WTC11 (cell line): ENCODE results near the gene CRYBA2. TPM values are rescaled to one million over a fixed set of nuclear protein-coding genes. Genes with fewer than 3 reads are reported as not detected.

ENCODE experiments used
- CREM ChIP-seq: sonication (generic); formaldehyde crosslinking; IDR thresholded peaks from 2 replicates; pipeline ENCODE4 v1.8.1; 2022; ENCODE audit warnings: mild to moderate bottlenecking, missing genetic modification reagents, moderate library complexity
- ELF4 ChIP-seq: sonication (generic); formaldehyde crosslinking; IDR thresholded peaks from 2 replicates; pipeline ENCODE4 v1.8.1; 2022; ENCODE audit warnings: low read depth, mild to moderate bottlenecking, moderate library complexity, missing genetic modification reagents
- FOXP1 ChIP-seq: sonication (generic); formaldehyde crosslinking; IDR thresholded peaks from 2 replicates; pipeline ENCODE4 v1.8.0; 2022; ENCODE audit warnings: missing genetic modification reagents, mild to moderate bottlenecking, moderate library complexity, borderline replicate concordance
- SP1 ChIP-seq: sonication (generic); formaldehyde crosslinking; conservative IDR thresholded peaks from 2 replicates; pipeline ENCODE4 v1.8.1; 2022; ENCODE audit warnings: missing genetic modification reagents
- ZNF121 ChIP-seq: sonication (generic); formaldehyde crosslinking; IDR thresholded peaks from 2 replicates; pipeline ENCODE4 v1.8.0; 2023; ENCODE audit warnings: missing genetic modification reagents
- ZNF232 ChIP-seq: sonication (generic); formaldehyde crosslinking; IDR thresholded peaks from 2 replicates; pipeline ENCODE4 v1.8.0; 2022; ENCODE audit warnings: mild to moderate bottlenecking, missing genetic modification reagents
- ZNF396 ChIP-seq: fragments of 250-450 bp; sonication (Bioruptor Pico); IDR thresholded peaks from 2 replicates; pipeline ENCODE4 v1.8.0; 2021; ENCODE audit warnings: mild to moderate bottlenecking, moderate library complexity, borderline replicate concordance
- total RNA-seq: library from RNA; stranded (reverse); gene quantifications from 3 replicates; pipeline ENCODE4 v1.2.3, GENCODE V29; 2021
- TF ChIP-seq, protein P1 (sequence below): sonication (generic); formaldehyde crosslinking; IDR thresholded peaks from 2 replicates; pipeline ENCODE4 v1.8.1; 2022; ENCODE audit warnings: mild to moderate bottlenecking, moderate library complexity, missing genetic modification reagents
- TF ChIP-seq, protein P2 (sequence below): sonication (generic); formaldehyde crosslinking; IDR thresholded peaks from 2 replicates; pipeline ENCODE4 v1.8.0; 2022; ENCODE audit warnings: mild to moderate bottlenecking, missing genetic modification reagents
- TF ChIP-seq, protein P3 (sequence below): sonication (generic); formaldehyde crosslinking; IDR thresholded peaks from 2 replicates; pipeline ENCODE4 v1.8.0; 2022; ENCODE audit warnings: mild to moderate bottlenecking, missing genetic modification reagents
- TF ChIP-seq, protein P4 (sequence below): fragments of 250-450 bp; sonication (Bioruptor Pico); IDR thresholded peaks from 2 replicates; pipeline ENCODE4 v2.1.2; 2022; ENCODE audit warnings: mild to moderate bottlenecking, moderate library complexity
- TF ChIP-seq, protein P5 (sequence below): sonication (generic); formaldehyde crosslinking; conservative IDR thresholded peaks from 2 replicates; pipeline ENCODE4 v1.8.1; 2022; ENCODE audit warnings: mild to moderate bottlenecking, missing genetic modification reagents
- TF ChIP-seq, protein P6 (sequence below): sonication (generic); formaldehyde crosslinking; IDR thresholded peaks from 2 replicates; pipeline ENCODE4 v1.8.0; 2023; ENCODE audit warnings: mild to moderate bottlenecking, missing genetic modification reagents
- TF ChIP-seq, protein P7 (sequence below): fragments of 250-450 bp; sonication (Bioruptor Pico); IDR thresholded peaks from 2 replicates; pipeline ENCODE4 v1.9.0; 2021; ENCODE audit warnings: mild to moderate bottlenecking
- TF ChIP-seq, protein P8 (sequence below): sonication (generic); formaldehyde crosslinking; IDR thresholded peaks from 2 replicates; pipeline ENCODE4 v1.8.0; 2023; ENCODE audit warnings: missing genetic modification reagents, mild to moderate bottlenecking, borderline replicate concordance

Gene CRYBA2
- total RNA-seq, 1 experiment from 2014 or later: not detected

DNA sequence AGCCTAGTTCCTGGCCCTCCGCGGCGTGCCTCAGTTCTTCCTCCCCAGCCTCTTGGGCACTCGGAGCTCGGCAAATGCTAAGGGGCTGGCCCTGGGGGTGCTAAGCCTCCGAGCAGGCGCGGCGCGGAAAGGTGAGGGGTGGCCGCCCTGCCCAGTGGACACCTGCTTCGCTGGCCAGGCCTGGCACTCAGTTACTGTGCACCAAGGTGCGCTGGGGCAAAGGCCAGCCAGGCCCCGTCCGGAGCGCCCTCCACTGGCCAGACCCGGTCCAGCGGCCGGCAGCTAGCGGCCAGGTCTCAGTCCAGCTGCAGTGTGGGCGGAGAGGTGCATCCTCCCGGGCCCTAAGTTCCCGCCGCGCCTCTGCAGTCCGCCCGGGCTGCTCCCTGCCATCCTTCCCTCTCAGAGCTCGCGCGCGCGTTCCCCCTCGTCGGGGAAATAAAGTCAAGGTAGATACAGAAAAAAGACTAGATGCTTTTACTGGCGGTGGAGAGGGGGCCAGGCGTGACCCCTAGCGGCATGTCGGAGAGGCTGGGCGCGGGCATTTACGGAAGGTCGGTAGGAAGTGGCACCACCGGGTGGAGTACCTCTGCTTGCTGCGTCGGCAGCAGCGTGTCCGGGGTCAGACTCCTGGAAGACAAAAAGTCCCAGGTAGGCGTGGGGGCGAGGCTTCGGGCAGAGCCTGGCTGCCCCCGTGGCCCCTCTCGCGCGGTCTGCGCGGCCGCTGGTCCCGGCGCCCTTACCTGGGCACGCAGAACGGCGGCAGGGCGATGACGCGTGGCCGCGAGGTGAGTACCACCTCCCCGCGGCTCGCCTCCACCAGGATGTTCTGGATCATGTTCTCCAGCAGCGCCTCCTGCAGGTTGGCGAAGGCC lies 9.4 kb upstream of the CRYBA2 start (continued):
- TF ChIP-seq, protein P1, sequence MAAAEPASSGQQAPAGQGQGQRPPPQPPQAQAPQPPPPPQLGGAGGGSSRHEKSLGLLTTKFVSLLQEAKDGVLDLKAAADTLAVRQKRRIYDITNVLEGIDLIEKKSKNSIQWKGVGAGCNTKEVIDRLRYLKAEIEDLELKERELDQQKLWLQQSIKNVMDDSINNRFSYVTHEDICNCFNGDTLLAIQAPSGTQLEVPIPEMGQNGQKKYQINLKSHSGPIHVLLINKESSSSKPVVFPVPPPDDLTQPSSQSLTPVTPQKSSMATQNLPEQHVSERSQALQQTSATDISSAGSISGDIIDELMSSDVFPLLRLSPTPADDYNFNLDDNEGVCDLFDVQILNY (CRISPR knock-in tag): peak; percentile 48; the same call in 1 of the 2 replicates
- TF ChIP-seq SP1 (CRISPR knock-in tag) (no peak), FOXP1 (no peak), ZNF121 (CRISPR knock-in tag) (no peak), ELF4 (CRISPR knock-in tag) (no peak), ZNF232 (CRISPR knock-in tag) (0 out of 2 replicates have a peak, but pooled peaks have one; percentile 32), CREM (CRISPR knock-in tag) (no peak), ZNF396 (CRISPR knock-in tag) (no peak)
- TF ChIP-seq, protein P2, sequence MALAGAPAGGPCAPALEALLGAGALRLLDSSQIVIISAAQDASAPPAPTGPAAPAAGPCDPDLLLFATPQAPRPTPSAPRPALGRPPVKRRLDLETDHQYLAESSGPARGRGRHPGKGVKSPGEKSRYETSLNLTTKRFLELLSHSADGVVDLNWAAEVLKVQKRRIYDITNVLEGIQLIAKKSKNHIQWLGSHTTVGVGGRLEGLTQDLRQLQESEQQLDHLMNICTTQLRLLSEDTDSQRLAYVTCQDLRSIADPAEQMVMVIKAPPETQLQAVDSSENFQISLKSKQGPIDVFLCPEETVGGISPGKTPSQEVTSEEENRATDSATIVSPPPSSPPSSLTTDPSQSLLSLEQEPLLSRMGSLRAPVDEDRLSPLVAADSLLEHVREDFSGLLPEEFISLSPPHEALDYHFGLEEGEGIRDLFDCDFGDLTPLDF (CRISPR knock-in tag): 0 out of 2 replicates have a peak, but pooled peaks have one; percentile 23
- TF ChIP-seq, protein P3, sequence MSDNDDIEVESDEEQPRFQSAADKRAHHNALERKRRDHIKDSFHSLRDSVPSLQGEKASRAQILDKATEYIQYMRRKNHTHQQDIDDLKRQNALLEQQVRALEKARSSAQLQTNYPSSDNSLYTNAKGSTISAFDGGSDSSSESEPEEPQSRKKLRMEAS (CRISPR knock-in tag): no peak; the same call in none of the 2 replicates
- TF ChIP-seq, protein P4, sequence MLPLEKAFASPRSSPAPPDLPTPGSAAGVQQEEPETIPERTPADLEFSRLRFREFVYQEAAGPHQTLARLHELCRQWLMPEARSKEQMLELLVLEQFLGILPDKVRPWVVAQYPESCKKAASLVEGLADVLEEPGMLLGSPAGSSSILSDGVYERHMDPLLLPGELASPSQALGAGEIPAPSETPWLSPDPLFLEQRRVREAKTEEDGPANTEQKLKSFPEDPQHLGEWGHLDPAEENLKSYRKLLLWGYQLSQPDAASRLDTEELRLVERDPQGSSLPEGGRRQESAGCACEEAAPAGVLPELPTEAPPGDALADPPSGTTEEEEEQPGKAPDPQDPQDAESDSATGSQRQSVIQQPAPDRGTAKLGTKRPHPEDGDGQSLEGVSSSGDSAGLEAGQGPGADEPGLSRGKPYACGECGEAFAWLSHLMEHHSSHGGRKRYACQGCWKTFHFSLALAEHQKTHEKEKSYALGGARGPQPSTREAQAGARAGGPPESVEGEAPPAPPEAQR (CRISPR knock-in tag): no peak
- TF ChIP-seq, protein P5, sequence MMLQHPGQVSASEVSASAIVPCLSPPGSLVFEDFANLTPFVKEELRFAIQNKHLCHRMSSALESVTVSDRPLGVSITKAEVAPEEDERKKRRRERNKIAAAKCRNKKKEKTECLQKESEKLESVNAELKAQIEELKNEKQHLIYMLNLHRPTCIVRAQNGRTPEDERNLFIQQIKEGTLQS (CRISPR knock-in tag): no peak
- TF ChIP-seq, protein P6, sequence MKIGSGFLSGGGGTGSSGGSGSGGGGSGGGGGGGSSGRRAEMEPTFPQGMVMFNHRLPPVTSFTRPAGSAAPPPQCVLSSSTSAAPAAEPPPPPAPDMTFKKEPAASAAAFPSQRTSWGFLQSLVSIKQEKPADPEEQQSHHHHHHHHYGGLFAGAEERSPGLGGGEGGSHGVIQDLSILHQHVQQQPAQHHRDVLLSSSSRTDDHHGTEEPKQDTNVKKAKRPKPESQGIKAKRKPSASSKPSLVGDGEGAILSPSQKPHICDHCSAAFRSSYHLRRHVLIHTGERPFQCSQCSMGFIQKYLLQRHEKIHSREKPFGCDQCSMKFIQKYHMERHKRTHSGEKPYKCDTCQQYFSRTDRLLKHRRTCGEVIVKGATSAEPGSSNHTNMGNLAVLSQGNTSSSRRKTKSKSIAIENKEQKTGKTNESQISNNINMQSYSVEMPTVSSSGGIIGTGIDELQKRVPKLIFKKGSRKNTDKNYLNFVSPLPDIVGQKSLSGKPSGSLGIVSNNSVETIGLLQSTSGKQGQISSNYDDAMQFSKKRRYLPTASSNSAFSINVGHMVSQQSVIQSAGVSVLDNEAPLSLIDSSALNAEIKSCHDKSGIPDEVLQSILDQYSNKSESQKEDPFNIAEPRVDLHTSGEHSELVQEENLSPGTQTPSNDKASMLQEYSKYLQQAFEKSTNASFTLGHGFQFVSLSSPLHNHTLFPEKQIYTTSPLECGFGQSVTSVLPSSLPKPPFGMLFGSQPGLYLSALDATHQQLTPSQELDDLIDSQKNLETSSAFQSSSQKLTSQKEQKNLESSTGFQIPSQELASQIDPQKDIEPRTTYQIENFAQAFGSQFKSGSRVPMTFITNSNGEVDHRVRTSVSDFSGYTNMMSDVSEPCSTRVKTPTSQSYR (CRISPR knock-in tag): peak; percentile 62; the same call in 1 of the 2 replicates
- TF ChIP-seq, protein P7, sequence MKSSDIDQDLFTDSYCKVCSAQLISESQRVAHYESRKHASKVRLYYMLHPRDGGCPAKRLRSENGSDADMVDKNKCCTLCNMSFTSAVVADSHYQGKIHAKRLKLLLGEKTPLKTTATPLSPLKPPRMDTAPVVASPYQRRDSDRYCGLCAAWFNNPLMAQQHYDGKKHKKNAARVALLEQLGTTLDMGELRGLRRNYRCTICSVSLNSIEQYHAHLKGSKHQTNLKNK (CRISPR knock-in tag): no peak
- TF ChIP-seq, protein P8, sequence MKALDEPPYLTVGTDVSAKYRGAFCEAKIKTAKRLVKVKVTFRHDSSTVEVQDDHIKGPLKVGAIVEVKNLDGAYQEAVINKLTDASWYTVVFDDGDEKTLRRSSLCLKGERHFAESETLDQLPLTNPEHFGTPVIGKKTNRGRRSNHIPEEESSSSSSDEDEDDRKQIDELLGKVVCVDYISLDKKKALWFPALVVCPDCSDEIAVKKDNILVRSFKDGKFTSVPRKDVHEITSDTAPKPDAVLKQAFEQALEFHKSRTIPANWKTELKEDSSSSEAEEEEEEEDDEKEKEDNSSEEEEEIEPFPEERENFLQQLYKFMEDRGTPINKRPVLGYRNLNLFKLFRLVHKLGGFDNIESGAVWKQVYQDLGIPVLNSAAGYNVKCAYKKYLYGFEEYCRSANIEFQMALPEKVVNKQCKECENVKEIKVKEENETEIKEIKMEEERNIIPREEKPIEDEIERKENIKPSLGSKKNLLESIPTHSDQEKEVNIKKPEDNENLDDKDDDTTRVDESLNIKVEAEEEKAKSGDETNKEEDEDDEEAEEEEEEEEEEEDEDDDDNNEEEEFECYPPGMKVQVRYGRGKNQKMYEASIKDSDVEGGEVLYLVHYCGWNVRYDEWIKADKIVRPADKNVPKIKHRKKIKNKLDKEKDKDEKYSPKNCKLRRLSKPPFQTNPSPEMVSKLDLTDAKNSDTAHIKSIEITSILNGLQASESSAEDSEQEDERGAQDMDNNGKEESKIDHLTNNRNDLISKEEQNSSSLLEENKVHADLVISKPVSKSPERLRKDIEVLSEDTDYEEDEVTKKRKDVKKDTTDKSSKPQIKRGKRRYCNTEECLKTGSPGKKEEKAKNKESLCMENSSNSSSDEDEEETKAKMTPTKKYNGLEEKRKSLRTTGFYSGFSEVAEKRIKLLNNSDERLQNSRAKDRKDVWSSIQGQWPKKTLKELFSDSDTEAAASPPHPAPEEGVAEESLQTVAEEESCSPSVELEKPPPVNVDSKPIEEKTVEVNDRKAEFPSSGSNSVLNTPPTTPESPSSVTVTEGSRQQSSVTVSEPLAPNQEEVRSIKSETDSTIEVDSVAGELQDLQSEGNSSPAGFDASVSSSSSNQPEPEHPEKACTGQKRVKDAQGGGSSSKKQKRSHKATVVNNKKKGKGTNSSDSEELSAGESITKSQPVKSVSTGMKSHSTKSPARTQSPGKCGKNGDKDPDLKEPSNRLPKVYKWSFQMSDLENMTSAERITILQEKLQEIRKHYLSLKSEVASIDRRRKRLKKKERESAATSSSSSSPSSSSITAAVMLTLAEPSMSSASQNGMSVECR: peak; percentile 14; the same call in 1 of the 2 replicates
